ENCODE measurements around the gene NAPG.
"Not testable (repeated sequence)": the region's sequence is repeated elsewhere in the genome, so short reads cannot be mapped to it uniquely, and the experiment has no call there.

NAPG gene

DNA sequence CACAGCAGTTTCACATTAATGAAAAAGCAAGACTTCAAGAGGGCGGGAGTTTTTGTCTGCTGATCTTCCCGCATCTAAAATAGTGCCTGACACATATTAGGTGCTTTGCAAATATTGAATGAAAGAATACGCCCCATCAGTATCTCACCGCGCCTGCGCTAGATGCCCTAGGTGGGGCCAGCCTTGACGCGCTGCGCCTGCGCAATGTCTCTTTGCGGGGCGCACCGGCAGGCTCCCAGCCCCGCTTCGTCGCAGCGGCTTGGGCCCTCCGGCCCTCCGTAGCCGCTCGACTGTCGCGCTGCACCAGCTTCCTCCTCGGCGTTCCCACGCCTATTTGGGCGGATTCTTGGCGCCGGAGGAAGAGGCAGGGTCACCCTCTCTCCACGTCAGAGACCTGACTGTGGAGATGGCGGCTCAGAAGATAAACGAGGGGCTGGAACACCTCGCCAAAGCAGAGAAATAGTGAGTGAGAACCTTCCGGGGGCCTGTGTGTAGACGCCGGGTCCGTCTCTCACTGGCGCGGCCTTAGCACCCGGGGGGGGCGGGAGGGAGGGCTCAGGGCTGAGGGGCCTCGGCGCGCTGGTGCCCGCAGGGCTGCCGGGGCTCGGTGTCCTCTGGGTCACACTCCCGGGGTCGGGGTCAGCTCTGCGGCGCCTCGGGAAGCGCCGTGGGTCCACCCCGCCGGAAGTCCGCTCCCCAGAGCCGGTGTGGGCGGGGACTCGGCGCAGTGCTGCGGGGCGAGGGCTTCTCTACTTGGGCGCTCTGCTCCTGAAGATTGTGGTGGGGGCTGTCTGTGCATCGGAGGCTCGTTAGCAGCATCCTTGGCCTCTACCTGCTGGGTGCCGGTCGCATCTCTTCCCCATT lies at the start of gene NAPG:
TSS of gene NAPG (plus strand) at position 331 of the 864 bp plus-strand sequence. CDS start at position 407, 76 bp downstream.
- peak; percentile 86 for DNase-seq (ENCODE audit: low read depth)

DNA sequence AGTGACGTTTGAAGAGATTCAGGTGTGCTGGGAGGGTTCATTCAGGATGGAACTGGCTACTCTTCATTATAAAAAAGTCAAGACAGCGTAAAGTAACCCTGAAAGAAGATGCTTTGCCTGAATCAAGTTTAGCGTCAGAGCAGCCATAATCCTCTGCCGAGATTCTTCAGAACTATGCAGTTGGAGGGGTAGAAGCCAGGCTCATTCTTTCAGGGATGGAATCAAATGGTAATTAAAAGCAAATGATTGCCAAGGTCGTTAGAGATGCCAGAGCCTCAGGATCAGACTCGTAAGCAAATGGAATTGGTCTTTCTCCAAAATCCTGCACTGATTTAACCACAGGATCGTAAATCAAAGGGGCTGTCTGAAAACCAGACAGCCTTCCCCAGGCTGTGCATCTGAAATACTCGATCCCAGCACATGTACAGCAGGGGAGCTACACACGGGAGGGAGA lies 49.5 kb upstream of the NAPG start:
- peak; percentile 89 for DNase-seq (ENCODE audit: low read depth)

DNA sequence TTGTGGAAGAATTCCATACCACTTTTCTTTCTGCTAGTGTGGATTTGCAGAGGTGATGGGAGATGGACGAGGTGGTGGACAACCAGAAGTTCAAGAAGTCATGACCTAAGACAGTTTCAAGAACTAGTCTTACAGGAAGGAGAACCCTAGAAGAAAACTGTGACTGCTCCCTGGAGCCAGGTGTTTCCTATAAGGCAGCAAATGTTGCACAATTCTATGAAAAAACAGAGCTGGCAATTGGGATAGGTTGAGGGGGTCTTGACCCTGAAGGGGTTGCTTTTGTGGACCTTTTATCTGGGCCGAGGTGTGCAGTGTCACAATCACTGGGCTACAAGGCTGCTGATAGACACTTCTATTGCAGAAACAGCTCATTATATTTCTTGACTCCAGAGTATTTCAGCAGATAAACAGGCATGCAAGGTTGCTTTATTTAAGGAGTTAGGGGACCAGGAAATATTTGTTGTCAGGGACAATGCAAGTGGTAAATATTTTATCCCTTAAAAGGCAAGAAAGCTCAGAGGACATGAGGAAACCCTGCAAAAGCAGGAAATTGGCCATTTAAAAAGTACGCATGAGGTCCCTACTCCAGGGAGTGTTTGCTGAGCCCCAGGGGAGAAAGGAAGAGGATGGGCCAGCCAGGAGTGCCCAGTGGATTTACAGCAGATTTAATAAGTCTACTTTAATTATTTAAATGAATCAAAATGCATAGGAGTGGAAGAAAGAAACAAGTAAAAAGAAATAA lies 48.5 kb upstream of the NAPG start:
- no peak for DNase-seq (ENCODE audit: low read depth)

DNA sequence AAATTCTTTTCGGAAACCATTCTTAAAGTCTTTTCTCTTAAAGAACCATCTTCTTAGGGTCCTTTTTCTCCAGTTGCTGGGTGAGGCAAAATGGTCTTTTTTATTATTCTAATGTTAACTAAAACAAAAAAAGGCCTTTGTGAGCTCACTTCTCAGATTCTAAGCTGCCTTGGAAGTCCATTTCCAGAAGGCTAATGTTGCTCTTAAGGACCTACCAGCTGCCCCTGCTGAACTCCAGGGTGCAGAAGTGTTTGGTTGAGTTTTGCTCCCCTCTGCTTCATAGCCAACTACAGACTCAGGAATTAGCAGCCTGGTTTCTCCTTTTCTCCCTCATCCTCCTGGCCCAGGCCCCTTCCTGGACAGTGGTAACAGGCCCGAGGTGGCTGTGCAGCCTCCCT lies 48.0 kb upstream of the NAPG start:
- DNase-seq (ENCODE audit: low read depth): no peak

DNA sequence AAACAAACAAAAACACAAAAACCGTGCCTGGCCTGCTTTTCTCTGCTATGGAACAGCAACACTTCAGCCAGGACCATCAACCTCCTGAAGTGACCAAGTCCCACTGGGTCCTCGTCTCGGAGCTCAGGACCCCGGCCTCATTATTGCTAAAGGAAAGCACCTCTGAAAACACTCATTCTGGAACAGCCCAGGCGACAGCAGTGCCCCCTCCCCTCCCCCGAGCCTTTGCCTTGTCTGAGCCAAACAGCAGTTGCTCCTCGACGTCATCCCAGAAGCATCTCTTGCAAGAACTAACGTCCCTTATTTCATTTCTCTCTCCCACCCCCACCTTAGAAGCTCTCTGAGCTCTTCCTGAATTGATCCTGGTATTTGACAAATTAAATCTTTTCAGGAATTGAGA lies 44.0 kb upstream of the NAPG start:
- DNase-seq (ENCODE audit: low read depth): no peak

DNA sequence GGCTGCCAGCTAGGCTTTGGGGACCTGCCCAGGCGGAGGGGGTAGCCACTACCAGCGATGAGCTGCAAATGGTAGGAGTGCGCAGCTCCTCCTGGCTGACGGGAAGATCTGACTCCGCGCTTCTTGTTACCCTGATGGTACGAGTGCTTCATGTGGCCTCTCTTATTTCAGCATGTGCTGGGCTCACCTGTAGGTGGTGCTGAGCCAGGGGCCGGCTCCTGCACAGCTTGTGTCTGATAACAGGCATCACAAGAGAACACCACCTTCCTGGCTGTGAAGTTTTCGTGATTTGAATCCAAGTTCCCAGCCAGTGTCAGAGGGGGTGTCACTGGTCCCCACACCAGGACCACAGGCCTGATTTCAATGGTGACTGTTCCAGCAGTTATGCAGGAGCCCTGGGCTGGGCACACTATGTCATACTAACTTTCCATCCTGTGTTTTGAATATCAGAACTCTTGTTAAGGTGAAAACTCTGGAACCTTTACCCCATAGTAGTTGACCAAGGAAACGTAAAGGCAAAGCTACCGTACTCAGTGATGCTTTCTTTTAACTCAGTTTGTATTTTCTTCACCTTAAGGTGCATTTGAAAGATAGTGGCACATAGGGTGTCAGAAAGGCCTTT lies 43.4 kb upstream of the NAPG start:
- DNase-seq (ENCODE audit: low read depth): no peak

DNA sequence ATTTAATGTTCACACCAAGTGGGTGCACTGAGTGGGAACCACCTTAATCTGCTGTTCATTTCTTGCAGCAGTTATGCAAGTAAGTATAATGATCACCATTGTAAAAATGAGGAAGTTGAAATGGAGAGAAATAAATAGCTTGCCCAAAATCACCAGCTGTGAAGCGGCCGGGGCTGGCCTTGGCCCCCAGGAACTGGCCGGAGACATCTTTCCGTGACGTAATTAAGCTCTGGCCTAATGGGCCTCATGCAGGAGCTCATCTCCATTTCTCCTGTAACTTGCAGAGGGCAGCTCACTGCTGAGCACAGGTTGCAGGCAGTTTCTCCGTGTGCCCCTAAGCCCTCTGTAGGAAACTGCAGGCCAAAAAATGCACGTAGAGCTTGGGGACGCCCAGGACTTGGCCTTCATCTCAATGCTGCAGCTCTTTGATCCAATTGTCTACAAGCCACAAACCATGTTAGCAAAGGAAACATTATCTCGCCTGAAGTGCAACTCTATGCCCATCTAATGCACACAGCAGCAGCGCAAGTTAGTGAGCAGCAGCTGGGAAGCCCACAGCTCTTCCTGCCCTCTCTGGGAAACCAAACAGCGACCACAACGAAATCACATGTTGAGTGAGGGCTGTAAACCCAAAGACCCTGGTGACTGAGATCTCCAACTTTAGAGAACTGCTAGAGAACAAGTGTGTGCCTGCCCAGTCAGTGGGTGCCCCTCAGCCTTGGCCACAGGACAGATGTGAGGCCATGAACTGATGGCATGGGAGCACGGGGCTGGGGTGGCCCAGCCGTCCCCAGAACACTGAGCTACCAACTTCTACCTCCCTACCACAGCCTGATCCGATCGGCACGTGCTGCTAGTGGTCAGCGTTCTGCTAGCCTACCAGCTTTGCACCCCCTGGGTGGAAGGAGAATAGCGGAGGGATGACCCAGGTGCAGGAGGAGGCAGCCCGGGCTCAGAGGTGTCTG lies 42.6 kb upstream of the NAPG start:
- no peak for DNase-seq (ENCODE audit: low read depth)

DNA sequence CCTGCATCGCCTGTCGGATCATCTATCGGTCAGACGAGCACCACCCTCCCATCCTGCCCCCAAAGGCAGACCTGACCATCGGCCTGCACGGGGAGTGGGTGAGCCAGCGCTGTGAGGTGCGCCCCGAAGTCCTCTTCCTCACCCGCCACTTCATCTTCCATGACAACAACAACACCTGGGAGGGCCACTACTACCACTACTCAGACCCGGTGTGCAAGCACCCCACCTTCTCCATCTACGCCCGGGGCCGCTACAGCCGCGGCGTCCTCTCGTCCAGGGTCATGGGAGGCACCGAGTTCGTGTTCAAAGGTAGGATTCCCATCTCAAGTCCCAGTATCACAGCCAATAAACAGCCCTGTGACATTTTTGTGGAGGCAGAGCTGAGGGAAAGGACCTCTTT lies 40.4 kb upstream of the NAPG start:
- no peak for DNase-seq (ENCODE audit: low read depth)

DNA sequence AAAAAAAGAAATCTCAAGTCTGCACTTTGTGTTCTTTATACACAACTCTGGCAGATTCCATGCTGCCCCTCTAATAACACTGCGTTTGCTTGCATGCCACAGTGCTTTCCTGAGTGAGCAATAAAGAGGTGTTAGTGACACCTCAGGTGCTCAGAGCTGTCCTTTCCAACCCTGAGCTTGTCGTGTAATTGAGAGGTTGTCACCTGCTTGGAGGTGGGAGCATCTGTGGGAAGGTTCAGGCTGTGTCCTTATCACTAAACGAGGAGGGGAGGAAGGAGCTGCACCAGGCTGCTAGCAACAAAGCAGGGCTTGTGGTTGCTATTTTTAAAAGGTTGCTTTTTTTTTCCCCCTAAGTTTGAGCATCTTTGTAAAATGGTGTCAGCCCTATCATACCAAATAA lies 39.5 kb upstream of the NAPG start:
- no peak for DNase-seq (ENCODE audit: low read depth)

DNA sequence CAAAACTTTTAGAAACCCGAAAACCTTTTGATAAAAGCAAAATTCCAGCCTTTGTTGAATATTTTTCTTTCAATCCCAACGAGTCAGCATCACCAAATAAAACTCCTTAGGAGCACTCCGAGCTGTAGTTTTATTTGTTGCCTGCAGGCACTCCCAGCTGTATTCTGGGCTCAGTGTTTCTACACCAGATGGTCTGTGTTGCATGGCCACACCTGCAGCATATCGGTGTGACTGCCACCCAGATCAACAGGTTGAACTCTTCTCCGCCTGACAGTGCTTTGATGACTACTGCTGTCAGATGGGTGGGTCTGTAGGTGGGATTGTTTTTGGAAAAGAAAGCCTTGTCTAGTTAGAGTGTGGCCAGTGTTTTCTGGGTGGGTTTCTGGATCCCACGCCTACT lies 38.7 kb upstream of the NAPG start:
- no peak for DNase-seq (ENCODE audit: low read depth)

DNA sequence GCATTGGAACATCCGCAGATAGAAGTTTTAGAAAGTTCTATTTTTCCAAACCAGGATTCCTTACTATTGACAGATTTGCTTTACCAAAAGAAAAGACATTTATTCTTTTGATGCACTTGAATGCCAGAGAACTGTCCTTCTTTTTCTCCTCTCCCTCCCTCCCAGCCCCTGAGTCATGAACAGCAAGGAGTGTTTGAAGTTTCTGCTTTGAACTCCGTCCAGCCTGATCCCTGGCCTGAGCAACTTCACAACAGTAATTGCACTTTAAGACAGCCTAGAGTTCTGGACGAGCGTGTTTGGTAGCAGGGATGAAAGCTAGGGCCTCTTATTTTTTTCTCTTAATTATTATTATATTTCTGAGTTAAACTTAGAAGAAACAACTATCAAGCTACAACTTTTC lies 37.8 kb upstream of the NAPG start:
- no peak for DNase-seq (ENCODE audit: low read depth)

DNA sequence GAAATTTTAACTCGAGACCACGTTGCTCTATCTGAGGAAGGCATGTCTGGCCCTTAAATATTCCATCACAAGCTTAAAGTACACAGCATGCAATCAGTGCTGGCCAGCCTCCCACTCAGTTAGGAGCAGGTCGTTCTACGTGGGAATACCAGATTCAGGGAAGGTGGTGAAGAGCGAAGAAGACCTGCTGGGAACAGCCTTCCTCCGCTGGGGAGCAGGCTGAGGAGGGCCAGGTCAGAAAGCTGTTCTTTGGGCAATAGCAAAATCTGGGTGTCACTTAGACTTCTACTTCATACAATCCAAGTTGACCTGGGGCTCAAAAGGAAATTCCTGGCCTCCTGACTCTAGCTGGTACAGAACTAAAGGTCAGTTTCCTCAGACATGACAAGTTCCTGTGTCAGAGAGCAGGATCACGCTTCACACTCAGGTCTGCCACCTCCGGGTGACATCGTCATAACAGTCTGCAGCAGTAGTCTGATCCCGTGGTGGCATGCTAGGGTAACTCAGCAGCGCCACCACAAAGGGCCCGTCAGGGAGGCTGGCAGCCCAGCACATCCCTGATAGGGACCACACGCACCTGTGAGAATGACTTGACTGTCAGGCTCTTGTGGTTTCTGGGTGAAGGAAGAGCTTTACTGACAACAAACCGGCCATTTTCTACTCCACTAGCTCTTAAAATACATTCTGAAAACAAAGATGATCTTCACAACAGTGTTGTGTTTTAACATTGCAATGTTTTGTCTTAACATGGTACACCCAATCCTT lies 35.2 kb upstream of the NAPG start:
- DNase-seq (ENCODE audit: low read depth): no peak

DNA sequence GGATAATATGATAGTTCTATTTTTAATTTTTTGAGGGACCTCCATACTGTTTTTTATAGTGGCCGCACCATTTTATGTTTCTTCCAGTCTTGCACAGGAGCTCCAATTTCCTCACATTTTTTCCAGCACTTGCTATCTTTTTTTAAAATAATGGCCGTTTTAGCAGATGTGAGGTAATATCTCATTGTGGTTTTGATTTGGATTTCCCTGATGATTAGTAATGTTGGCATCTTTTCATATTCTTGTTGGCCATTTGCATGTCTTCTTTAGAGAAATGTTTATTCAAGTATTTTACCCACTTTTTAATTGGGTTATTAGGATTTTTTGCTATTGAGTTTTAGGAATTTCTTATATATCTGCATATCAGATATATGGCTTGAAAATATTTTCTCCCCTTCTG lies 29.9 kb upstream of the NAPG start:
- no peak for DNase-seq (ENCODE audit: low read depth)

DNA sequence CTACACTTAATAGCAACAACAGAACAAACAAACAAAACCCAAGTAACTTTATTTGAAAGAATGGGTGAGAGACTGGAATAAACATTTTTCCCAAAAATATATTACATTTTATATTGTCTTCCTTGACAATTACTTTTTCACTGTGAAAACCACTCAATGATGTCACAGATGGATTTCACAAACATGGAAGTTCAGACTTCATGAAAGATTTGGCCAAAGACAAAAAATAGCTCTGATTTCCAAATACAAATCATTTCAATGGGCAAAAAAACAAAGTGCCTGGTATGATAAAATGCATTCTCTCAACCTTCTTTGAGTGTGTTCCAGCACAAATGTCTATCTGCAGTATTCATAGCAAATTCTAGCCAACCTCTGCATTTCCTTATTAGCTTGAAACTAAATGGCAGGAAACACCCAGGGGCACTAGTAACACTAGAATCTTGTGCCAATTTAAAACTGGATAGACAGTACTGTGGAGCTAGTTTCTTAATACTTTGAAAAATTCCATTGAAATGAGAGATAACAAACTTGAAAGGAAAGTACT lies 28.5 kb upstream of the NAPG start:
- peak; percentile 42 for DNase-seq (ENCODE audit: low read depth)

DNA sequence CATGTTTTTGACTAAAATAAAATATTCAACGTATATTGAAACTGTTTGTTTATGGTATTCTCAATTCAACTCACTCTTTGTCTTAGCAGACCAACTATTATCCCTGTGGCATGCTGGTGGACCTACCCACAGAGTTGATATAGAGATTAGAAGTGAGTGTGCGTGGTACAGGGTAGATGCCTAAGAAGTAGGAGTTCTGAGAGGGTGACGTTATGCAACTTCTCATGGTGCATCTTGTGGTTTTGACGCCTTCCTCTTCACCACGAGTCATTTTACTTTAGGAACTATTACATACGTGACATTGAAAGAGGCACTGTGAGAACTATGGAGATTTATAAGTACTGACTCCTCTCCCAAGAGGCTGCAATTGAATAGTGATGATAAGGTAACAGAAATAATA lies 26.6 kb upstream of the NAPG start:
- no peak for DNase-seq (ENCODE audit: low read depth)

DNA sequence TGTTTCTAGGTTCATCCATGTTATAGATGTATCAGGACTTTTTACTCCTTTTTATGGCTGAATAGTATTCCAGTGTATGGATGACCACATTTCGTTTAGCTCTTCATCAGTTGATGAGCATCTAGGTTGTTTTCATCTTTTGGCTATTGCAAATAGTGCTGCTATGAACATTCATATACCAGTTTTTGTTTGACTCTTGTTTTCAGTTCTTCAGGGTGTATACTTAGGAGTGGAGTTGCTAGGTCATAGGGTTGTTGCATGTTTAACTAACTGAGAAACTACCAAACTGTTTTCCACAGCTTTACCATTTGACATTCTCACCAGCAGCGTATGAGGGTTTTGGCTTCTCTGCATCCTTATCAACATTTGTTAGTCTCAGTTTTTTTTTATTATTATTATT lies 25.8 kb upstream of the NAPG start:
- DNase-seq (ENCODE audit: low read depth): no peak

DNA sequence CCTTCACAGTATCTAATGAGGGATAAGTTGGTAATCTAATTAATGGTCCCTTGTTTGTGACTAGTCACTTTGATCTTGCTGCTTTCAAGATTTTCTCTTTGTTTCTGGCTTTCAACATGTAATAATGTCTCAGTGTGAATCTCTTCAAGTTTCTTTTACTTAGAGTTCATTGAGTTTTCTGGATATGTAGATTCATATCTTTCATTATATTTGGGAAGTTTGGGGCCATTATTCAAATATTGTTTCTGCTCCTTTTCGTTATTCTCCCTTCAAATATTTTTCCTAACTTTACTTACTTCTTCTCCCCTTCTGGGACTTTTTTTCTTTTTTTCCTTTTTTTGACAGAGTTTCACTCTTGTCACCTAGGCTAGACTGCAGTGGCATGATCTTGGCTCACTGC lies 21.1 kb upstream of the NAPG start:
- DNase-seq (ENCODE audit: low read depth): no peak

DNA sequence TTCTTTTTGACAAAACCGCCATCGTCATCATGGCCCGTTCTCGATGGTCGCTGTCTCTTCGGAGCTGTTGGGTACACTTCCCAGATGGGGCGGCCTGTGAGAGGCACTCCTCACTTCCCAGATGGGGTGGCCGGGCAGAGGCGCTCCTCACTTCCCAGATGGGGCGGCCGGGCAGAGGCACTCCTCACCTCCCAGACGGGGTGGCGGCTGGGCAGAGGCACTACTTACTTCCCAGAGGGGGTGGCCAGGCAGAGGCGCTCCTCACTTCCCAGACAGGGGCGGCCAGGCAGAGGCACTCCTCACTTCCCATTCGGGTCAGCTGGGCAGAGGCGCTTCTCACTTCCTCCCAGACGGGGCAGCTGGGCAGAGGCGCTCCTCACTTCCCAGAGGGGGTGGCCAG lies 19.9 kb upstream of the NAPG start:
- DNase-seq (ENCODE audit: low read depth): not testable (repeated sequence)

DNA sequence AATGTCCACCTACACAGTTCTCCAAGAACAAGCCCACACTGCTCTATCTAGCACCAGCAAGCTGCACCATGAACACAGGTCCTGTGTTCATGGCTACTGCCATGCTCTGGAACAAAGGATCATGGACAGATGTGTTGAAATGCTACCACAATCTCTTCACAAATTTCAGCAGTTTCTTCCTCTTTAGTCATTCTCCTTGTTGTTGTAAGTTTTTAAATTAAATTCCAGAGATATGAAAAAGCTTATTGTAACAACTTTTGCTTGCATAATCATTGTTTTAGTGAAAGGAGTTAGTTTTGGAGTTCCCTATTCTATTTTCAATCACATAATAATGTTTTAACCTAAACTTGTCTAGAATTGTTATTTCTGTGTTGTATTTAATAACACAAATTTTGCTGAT lies 17.2 kb upstream of the NAPG start:
- no peak for DNase-seq (ENCODE audit: low read depth)

DNA sequence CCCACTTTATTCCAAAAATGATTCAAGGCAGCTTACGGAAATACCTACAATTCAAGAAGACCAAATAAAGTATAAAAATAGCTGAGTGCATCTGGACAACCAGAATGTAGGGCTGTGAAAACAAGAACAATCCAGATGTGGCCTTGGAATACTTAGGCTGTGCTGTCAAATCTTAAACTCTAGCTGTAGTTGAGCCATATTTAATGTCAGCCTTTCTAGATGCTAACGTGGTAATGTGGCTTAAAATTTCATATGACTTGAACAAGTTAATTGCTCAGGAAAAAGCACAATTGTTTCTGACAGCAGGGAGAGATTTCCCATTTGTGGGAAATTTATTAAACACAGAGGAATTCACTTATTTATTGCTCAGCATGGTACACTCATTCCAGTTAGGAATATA lies 14.6 kb upstream of the NAPG start:
- no peak for DNase-seq (ENCODE audit: low read depth)

DNA sequence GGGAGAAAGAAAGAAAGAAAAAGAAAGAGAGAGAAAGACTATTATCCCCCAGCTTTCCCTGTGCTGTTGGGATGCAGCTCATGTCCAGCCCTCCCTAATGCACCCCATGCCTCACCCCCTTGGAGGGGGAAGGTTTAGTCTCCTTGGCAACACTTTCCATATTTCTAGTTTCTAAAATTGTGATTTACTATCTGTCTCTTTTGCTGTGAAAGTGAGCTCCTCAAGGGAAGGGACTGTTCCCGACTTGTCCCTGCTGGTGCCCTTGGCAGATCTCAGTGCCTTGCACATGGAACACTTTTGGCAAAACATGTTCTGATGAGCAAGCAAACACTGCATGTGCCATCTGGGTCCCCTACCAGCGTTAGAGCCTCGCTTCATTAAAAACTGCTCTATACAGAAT lies 11.7 kb upstream of the NAPG start:
- DNase-seq (ENCODE audit: low read depth): no peak

Data from GM04504 (cell line).